Activated naive CD8-positive, alpha-beta T cell treated with anti-CD3 and anti-CD28 coated beads, Interleukin-2, amount 10 ng/mL, durations not matched to agents 7 days and 5 days (primary cell): ENCODE measurements around the gene MRPS27. TPM values are rescaled to one million over a fixed set of nuclear protein-coding genes. Genes with fewer than 3 reads are reported as not detected.

ENCODE experiments used
- ATAC-seq: fragments of 150-1000 bp; cut with Tn5 transposase; one replicate; pipeline ENCODE4 v1.10.0; 2021; ENCODE audit warnings: low read depth, moderate library complexity
- POLR2A ChIA-PET: fragments of 350-600 bp; sonication (Branson Sonifier 250); formaldehyde crosslinking; loops from one replicate; lab custom pipeline; 2021; ENCODE audit warnings: antibody characterized with exemption; lab: Charles Lee
- DNase-seq: peaks from one replicate; pipeline ENCODE4 v3.0.0; 2021
- H3K27ac Mint-ChIP-seq: one replicate; pipeline ENCODE4 v1.8.0; 2022; ENCODE audit warnings: mild to moderate bottlenecking, mixed read lengths
- H3K27me3 Mint-ChIP-seq: one replicate; pipeline ENCODE4 v1.8.0; 2022; ENCODE audit warnings: mild to moderate bottlenecking, moderate library complexity, mixed read lengths
- H3K36me3 Mint-ChIP-seq: one replicate; pipeline ENCODE4 v1.8.0; 2021; ENCODE audit warnings: mild to moderate bottlenecking, mixed read lengths
- H3K4me1 Mint-ChIP-seq: one replicate; pipeline ENCODE4 v1.8.0; 2021; ENCODE audit warnings: mixed read lengths
- H3K4me3 Mint-ChIP-seq: one replicate; pipeline ENCODE4 v1.8.0; 2022; ENCODE audit warnings: mild to moderate bottlenecking, moderate library complexity, mixed read lengths
- H3K9me3 Mint-ChIP-seq: one replicate; pipeline ENCODE4 v1.8.0; 2021; ENCODE audit warnings: mixed read lengths
- total RNA-seq, 2 experiments: library from RNA; stranded (reverse); gene quantifications; one replicate each; pipeline ENCODE4 v1.2.3, GENCODE V29; 2021

The MRPS27 gene
- total RNA-seq, 2 experiments from 2014 or later, result 39.0 to 43.8 TPM

DNA sequence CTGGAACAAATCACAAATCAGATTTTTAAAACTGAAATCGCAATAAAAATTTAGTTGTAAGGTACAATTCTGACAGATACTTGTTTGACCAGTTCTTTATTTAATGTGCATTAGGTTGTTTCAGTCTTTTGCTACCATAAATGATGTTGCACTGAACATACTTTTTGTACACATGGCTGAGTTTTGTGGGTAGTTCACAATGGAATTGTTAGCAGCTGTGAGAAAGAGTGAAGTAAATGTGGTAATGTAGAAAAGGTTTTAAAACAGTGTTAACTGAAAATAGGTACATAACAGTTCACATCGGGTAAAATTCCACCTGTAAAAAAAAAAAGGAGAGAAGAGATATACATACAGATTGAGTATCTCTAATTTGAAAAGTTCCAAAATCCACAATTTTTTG is 25.6 kb downstream of the MRPS27 start:
- H3K27ac Mint-ChIP-seq, result no peak overlapping the region
- peaks cover 5% of the 10 kb centered on the region for H3K4me1 Mint-ChIP-seq
- no peak overlapping the region for H3K4me3 Mint-ChIP-seq
- DNase-seq, result no peak
- H3K27me3 Mint-ChIP-seq, result no peaks in the 10 kb centered on the region
- no peak for ATAC-seq
- peaks cover 17% of the 10 kb centered on the region for H3K36me3 Mint-ChIP-seq
- POLR2A ChIA-PET, result no interaction called here
- H3K9me3 Mint-ChIP-seq, result no peaks in the 10 kb centered on the region

DNA sequence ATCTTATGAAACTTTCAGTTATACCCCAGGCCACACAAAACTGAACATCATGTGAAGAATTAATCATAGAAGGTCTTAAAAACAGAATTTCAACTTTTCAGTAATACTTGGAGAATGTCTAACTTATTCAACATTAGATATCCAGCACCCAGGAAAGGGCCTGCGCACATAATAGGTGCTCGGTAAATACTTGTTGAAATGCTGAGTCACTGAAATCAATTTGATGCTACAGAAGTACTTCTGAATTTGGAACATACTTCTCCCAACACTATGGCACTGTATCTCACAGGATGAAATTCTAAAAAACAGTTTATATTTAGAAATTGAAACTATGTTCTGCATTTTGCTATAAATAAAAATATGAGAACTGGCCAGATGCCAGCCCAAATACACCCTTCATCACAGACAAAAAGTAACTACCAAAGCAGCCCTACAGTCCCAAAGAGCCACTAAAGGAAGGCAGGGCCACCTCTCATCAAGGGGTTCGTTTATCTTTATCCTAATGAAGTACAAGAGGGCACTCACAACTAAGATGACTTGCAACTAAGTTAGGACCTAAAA is 26.5 kb downstream of the MRPS27 start:
- no peak for ATAC-seq

DNA sequence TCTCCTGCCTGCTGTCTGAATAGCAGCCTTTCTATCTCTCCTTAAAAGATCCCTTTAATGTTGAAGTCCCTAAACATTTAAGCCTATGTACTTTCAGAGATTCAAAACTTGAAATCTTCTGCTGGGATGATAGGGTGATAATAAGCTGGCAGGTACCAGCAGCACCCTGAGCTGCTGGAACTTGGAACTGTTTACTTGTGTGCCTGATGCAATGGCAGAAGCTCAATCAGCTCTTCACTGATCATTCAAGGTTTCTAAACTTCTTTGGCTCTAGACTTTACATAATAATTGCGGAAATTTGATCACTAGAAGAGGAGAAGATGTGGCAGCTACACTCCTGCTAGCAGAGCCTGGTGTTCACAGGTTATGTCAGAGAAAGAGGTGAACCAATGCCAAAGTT is 27.6 kb downstream of the MRPS27 start:
- Mint-ChIP-seq H3K36me3 (peaks cover 13% of the 10 kb centered on the region), H3K4me3 (no peak overlapping the region), H3K27ac (no peak overlapping the region), H3K4me1 (no peaks in the 10 kb centered on the region), H3K9me3 (no peaks in the 10 kb centered on the region), H3K27me3 (no peaks in the 10 kb centered on the region)
- POLR2A ChIA-PET, result no interaction called here
- no peak for ATAC-seq
- DNase-seq, result no peak

More for the DNA sequence above, 26.5 kb downstream of the MRPS27 start:
- H3K4me1 Mint-ChIP-seq, result peaks cover 4% of the 10 kb centered on the region
- peaks cover 17% of the 10 kb centered on the region for H3K36me3 Mint-ChIP-seq
- H3K9me3 Mint-ChIP-seq, result no peaks in the 10 kb centered on the region
- DNase-seq, result no peak
- no peak overlapping the region for H3K27ac Mint-ChIP-seq
- no peaks in the 10 kb centered on the region for H3K27me3 Mint-ChIP-seq
- POLR2A ChIA-PET, result interaction anchor here (0.6 kb wide), 1 partner anchor 17 kb away, joined by 3 read pairs; no protein-coding TSS in a partner anchor
- no peak overlapping the region for H3K4me3 Mint-ChIP-seq

DNA sequence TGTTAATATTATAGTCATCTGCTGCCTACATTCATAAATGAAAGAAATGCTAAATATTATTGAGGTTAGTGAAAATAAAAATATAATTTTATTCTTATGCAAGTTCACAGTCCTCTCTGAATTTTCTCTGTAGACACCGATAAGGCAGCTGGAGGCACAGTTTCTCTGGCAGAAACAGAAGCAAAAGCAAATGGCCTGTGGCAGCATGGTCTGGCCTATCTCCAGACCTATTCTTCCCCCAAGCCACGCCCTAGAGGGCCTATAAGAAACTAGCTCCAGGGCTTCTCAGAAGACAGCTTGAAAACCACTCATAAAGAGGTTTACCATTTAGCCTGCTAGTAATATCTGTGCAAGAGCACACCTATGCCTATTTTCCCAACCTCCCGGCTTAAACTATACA is 28.4 kb downstream of the MRPS27 start:
- Mint-ChIP-seq H3K9me3 (no peaks in the 10 kb centered on the region), H3K27me3 (no peaks in the 10 kb centered on the region), H3K27ac (no peak overlapping the region), H3K4me3 (no peak overlapping the region), H3K36me3 (peaks cover 15% of the 10 kb centered on the region), H3K4me1 (no peaks in the 10 kb centered on the region)
- DNase-seq, result no peak
- ATAC-seq, result no peak
- POLR2A ChIA-PET, result no interaction called here

DNA sequence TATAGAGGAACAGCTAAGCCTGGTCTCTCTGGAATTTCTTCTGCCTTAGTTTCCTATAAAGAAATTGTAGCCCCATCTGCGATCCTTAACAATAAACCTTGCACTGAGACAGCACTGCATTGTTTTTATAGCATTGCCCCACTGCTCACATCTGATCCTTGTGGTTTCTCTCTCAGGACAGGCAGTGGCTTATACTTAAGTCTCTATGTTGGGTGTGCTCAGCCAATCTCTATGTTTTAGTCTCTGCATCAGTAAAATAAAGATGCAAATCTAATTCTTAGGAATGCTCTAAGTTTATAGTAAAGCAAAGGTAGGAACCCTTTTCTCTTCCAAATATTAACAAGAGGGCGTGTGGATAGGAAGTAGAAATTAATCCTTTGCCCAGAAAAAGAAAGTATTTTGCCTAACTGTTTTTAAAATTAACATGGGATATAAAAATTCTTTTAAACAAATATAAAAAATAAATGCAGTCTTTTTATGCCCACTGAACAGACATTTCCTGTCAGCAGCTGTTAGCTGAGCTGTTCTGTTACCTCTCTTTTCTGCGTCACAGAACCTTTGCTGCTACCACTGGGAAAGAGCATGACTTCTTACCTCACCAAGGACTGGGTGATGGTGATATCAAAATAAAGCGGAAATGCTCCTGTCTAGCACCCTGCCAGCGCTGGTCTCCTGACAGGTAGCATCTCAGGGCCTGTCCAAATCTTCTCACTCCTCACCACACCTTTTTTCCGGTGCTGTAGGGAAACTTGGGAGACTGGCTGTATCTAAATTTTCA is 29.5 kb downstream of the MRPS27 start:
- no peaks in the 10 kb centered on the region for H3K27me3 Mint-ChIP-seq
- POLR2A ChIA-PET, result no interaction called here
- peaks cover 13% of the 10 kb centered on the region for H3K36me3 Mint-ChIP-seq
- no peak overlapping the region for H3K4me3 Mint-ChIP-seq
- DNase-seq, result no peak
- no peak overlapping the region for H3K27ac Mint-ChIP-seq
- H3K9me3 Mint-ChIP-seq, result no peaks in the 10 kb centered on the region
- ATAC-seq, result no peak
- H3K4me1 Mint-ChIP-seq, result no peaks in the 10 kb centered on the region

DNA sequence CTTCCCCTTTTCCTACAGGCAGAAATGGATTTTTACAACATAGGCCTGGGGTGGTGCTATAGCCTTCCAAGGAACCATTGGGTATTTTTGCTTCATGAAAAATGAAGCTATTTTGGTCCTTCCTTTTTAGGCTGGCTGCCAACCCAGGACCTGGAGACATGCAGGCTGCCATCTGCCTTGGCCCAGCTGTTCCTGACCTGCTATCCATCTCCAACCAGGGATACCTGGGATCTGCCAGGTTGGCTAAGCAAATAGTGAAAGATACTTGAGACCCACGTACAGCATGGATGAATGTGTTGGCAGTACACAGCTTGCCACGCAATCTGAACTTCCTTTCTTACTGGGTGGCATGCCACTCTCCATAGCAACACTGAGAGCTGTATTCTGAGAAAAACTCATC is 31.1 kb downstream of the MRPS27 start:
- no peaks in the 10 kb centered on the region for H3K9me3 Mint-ChIP-seq
- DNase-seq (no peak), ATAC-seq (no peak)
- POLR2A ChIA-PET, result no interaction called here
- no peaks in the 10 kb centered on the region for H3K27me3 Mint-ChIP-seq
- H3K36me3 Mint-ChIP-seq, result peaks cover 8% of the 10 kb centered on the region
- H3K4me3 Mint-ChIP-seq, result no peak overlapping the region
- no peak overlapping the region for H3K27ac Mint-ChIP-seq
- H3K4me1 Mint-ChIP-seq, result no peaks in the 10 kb centered on the region

DNA sequence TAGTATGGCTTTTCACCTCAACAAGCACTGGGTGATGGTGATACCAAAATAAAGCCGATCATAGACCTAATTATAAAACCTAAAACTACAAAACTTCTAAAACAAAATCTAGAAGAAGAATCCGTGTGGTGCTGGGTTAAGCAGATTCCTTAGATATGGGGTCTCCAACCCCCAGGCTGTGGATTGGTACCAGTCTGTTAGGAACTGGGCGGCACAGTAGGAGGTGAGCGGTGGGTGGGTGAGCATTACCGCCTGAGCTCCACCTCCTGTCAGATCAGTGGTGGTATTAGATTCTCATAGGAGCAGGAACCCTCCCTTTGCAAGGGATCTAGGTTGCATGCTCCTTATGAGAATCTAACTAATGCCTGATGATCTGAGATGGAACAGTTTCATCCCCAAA is 33.2 kb downstream of the MRPS27 start:
- no peaks in the 10 kb centered on the region for H3K27me3 Mint-ChIP-seq
- peaks cover 6% of the 10 kb centered on the region for H3K36me3 Mint-ChIP-seq
- no peak overlapping the region for H3K4me3 Mint-ChIP-seq
- POLR2A ChIA-PET, result no interaction called here
- DNase-seq (no peak), ATAC-seq (no peak)
- no peaks in the 10 kb centered on the region for H3K9me3 Mint-ChIP-seq
- no peak overlapping the region for H3K27ac Mint-ChIP-seq
- H3K4me1 Mint-ChIP-seq, result peaks cover 3% of the 10 kb centered on the region

DNA sequence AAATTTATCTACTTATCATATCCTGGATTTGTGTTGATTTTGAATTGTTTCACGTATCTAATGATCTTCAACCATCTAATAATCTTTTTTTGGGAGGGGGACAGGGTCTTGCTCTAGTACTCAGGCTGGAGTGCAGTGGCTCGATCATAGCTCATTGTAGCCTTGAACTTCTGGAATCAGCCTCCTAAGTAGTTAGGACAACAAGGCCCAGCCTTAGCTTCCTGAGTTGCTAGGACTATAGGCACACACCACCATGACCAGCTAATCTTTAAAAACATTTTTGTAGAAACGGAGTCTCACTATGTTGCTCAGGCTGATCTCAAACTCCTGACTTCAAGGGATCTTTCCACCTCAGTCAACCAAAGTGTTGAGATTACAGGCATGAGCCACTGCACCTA is 34.6 kb downstream of the MRPS27 start:
- H3K36me3 Mint-ChIP-seq, result peaks cover 8% of the 10 kb centered on the region
- no peak overlapping the region for H3K27ac Mint-ChIP-seq
- H3K9me3 Mint-ChIP-seq, result no peaks in the 10 kb centered on the region
- H3K4me3 Mint-ChIP-seq, result no peak overlapping the region
- H3K4me1 Mint-ChIP-seq, result peaks cover 3% of the 10 kb centered on the region
- no peak for ATAC-seq
- DNase-seq, result no peak
- H3K27me3 Mint-ChIP-seq, result no peaks in the 10 kb centered on the region
- POLR2A ChIA-PET, result no interaction called here

DNA sequence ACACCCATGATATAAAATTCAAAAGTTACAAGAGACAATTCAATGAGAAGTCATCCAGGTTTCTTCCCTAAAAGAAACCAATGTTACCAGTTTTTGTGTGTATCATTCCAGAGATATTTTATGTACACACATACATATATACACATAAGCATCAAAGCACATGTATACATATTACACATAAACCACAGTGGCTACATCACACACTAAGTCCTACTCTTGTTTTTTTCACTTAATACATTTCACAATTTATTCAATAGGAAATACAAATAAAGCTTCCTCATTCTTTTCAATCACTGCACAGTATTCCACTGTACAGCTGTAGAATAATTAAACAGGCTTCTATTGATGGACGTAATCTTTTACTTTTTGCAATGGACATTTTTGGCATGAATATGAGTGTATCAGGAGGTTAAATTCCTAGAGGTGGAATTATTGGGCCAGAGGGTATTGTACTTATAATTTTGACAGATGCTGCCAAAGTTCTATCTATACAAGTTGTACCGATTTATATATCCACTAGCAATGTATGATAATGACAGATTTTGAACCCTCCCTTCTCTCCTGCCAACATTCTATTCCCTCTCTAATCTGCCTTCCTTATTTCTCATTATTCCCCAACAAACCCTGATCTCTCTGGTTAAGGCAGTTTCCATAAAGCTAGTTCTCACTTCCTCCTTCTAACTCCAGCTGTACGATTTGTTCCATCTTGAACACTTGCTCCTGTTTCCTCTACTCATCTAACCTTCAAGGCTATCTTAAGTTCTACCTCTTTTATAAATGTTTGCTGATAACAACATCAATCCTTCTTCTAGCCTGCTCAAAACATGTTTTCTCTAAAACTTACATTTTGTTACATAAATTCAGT is 35.2 kb downstream of the MRPS27 start:
- H3K36me3 Mint-ChIP-seq, result peaks cover 8% of the 10 kb centered on the region
- no peaks in the 10 kb centered on the region for H3K27me3 Mint-ChIP-seq
- no peak for DNase-seq
- H3K4me1 Mint-ChIP-seq, result peaks cover 3% of the 10 kb centered on the region
- H3K27ac Mint-ChIP-seq, result no peak overlapping the region
- H3K9me3 Mint-ChIP-seq, result no peaks in the 10 kb centered on the region
- POLR2A ChIA-PET, result no interaction called here
- no peak for ATAC-seq
- no peak overlapping the region for H3K4me3 Mint-ChIP-seq

DNA sequence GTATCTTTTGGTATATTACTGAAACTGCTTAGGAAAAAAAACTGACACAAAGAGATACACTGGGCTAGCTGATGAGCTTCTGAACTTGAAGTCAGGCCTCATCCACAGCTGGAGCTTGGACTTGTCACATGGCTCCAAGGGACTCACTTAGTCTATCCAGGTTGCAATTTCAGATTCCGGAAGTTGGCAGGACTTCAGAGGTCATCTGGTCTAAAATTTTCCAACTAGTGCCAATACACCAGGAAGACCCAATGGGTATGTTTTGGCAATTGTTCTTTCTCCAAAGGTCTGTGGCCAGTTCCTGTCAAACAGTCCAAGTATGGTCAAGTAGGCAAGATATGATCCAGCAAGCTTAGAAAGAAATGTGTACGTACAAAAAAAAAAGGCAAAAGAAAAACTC is 36.7 kb downstream of the MRPS27 start:
- POLR2A ChIA-PET, result no interaction called here

DNA sequence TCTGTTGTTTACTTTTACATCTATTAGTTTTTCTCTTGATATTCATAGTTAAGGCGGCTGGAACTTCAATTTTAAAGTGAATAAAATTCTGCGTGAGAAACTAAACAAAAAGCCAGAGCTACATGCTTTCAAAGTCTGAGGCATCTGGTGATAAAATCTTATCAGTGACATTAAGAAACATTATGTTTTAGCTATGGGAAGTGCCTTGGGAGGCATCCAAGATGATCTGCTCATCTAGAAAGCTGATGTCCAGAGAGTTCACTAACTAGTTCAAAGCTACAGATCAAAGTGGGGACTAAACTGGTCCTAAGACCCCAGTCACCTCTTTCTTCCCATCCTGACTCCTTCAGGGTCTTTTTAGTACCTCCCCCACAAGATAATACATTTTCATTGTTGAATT is 37.2 kb downstream of the MRPS27 start:
- no peak overlapping the region for H3K4me3 Mint-ChIP-seq
- peaks cover 3% of the 10 kb centered on the region for H3K4me1 Mint-ChIP-seq
- no peaks in the 10 kb centered on the region for H3K27me3 Mint-ChIP-seq
- DNase-seq (no peak), ATAC-seq (no peak)
- H3K27ac Mint-ChIP-seq, result no peak overlapping the region
- POLR2A ChIA-PET, result no interaction called here
- no peaks in the 10 kb centered on the region for H3K9me3 Mint-ChIP-seq
- H3K36me3 Mint-ChIP-seq, result peaks cover 16% of the 10 kb centered on the region

More for the DNA sequence above, 36.7 kb downstream of the MRPS27 start:
- Mint-ChIP-seq H3K27me3 (no peaks in the 10 kb centered on the region), H3K27ac (no peak overlapping the region), H3K4me1 (peaks cover 3% of the 10 kb centered on the region), H3K9me3 (no peaks in the 10 kb centered on the region), H3K36me3 (peaks cover 13% of the 10 kb centered on the region), H3K4me3 (no peak overlapping the region)
- DNase-seq, result no peak
- no peak for ATAC-seq

DNA sequence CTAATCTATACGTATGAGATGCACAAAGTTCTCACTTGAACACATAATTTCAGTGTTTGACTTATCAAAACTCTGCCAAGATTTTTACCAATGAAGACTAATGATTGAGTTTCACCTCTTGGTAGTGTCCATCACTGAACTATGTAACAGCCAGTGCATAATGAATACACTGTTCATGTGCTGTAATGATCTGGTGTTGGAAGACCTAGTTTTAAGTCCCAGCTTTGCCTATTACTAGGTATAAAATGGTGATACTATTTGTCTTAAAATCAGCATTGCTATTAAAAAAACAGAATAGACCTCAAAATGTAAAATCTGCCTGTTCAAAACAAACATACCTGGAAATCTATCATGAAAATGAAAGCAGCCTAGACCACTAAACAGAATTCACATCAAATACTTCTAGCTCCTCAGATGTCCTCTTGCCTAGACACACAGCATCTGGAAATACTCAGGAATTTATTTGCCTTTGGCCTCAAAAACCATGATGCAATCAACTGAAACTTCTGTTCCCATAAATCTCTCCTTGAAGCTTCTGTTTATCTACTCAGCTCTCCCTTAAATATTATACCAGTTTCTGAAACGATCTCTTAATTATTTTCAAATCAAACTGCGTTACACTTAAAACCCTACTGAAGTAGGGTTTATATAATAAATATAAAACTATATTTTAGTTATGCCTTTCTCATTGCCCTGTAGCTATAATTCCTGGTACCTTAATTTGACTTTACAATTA is 38.1 kb downstream of the MRPS27 start:
- ATAC-seq (no peak), DNase-seq (no peak)
- no peaks in the 10 kb centered on the region for H3K27me3 Mint-ChIP-seq
- no peak overlapping the region for H3K4me3 Mint-ChIP-seq
- no peak overlapping the region for H3K27ac Mint-ChIP-seq
- POLR2A ChIA-PET, result no interaction called here
- peaks cover 3% of the 10 kb centered on the region for H3K4me1 Mint-ChIP-seq
- H3K36me3 Mint-ChIP-seq, result peaks cover 21% of the 10 kb centered on the region
- H3K9me3 Mint-ChIP-seq, result no peaks in the 10 kb centered on the region

DNA sequence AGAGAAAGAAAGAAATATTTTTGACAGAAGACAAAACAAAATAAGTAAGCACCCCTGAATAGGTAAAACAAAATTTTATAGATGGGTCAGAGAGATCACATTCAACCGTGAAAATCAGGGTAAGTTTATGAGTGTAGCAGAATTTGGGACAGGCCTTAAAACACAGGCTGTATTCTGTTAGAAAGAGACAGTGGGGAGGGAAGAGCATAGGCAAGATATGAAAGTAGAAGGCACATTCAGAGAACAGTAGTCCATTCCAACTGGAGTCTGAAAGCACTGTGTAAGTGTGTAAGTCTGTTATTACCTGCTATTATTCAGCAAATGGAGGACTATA is 38.6 kb downstream of the MRPS27 start:
- peaks cover 3% of the 10 kb centered on the region for H3K4me1 Mint-ChIP-seq

More for the DNA sequence above, 38.6 kb downstream of the MRPS27 start:
- Mint-ChIP-seq H3K9me3 (no peaks in the 10 kb centered on the region), H3K4me3 (no peak overlapping the region), H3K27ac (no peak overlapping the region), H3K36me3 (peaks cover 21% of the 10 kb centered on the region), H3K27me3 (no peaks in the 10 kb centered on the region)
- POLR2A ChIA-PET, result no interaction called here
- DNase-seq, result no peak
- no peak for ATAC-seq
